Measurements from ENCODE around the gene PPOX. TPM values are rescaled to one million over a fixed set of nuclear protein-coding genes. Genes with fewer than 3 reads are reported as not detected.

The PPOX gene
- total RNA-seq, 2 donors from 2014 or later, result 46.4 to 47.2 TPM

DNA sequence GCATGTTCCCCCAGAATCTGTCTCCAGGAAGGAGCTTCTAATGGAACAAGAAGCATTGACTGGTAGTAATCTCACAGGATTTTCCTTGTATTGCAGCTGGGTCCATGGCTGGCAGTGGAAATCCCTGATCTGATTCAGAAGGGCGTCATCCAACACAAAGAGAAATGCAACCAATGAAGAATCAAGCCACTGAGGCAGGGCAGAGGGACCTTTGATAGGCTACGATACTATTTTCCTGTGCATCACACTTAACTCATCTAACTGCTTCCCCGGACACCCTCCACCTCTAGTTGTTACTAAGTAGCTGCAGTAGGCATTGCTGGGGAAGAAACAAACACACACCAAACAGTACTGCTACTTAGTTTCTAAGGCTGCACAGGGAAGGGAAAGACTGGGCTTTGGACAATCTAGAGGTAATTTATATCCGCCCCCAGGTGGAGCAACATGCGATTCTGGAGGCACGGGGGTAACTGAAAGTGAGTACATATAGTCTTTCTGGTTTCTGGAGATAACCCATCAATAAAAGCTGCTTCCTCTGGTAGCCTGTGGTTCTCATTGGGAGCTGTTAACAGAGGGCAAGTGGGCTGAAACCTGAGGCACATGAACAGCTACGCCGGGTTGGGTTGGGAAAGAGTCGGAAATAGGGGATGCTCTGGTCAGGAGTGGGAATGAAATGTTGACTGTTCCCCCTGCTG is 7.8 kb upstream of the PPOX start:
- Histone ChIP-seq H3K36me3 (ENCODE audit: control insufficient read depth, insufficient read depth, low read length) (peaks cover 43% of the 10 kb centered on the region), H3K9ac (ENCODE audit: extremely low read depth, low read length, poor library complexity, severe bottlenecking) (peak overlapping the region; percentile 68), H3K9me3 (ENCODE audit: control insufficient read depth, low read length) (no peaks in the 10 kb centered on the region), H3K4me1 (ENCODE audit: control insufficient read depth, insufficient read depth, low read length) (no peaks in the 10 kb centered on the region), H3K27ac (ENCODE audit: low read depth, low read length) (no peak overlapping the region), H3K4me3 (ENCODE audit: low read length) (peak overlapping the region; percentile 86), H3K27me3 (ENCODE audit: control insufficient read depth, insufficient read depth, low read length, poor library complexity, severe bottlenecking) (no peaks in the 10 kb centered on the region)
- TF ChIP-seq, protein P1, sequence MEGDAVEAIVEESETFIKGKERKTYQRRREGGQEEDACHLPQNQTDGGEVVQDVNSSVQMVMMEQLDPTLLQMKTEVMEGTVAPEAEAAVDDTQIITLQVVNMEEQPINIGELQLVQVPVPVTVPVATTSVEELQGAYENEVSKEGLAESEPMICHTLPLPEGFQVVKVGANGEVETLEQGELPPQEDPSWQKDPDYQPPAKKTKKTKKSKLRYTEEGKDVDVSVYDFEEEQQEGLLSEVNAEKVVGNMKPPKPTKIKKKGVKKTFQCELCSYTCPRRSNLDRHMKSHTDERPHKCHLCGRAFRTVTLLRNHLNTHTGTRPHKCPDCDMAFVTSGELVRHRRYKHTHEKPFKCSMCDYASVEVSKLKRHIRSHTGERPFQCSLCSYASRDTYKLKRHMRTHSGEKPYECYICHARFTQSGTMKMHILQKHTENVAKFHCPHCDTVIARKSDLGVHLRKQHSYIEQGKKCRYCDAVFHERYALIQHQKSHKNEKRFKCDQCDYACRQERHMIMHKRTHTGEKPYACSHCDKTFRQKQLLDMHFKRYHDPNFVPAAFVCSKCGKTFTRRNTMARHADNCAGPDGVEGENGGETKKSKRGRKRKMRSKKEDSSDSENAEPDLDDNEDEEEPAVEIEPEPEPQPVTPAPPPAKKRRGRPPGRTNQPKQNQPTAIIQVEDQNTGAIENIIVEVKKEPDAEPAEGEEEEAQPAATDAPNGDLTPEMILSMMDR (conservative IDR thresholded peaks at IDR 0.05), result no peak
- Mint-ChIP-seq H3K4me1 (peaks cover 25% of the 10 kb centered on the region), H3K4me3 (peak overlapping the region; percentile 77), H3K27me3 (ENCODE audit: insufficient read depth) (no peaks in the 10 kb centered on the region), H3K36me3 (ENCODE audit: low read depth) (peaks cover 27% of the 10 kb centered on the region), H3K27ac (peak overlapping the region; percentile 89), H3K9me3 (no peaks in the 10 kb centered on the region)
- no peak for DNase-seq
- WGBS, 2 experiments (ENCODE audit: insufficient coverage in 1 of 2, insufficient read length in 1 of 2), result 89 to 92% methylated on average over 5 to 9 of the region's 9 CpGs

DNA sequence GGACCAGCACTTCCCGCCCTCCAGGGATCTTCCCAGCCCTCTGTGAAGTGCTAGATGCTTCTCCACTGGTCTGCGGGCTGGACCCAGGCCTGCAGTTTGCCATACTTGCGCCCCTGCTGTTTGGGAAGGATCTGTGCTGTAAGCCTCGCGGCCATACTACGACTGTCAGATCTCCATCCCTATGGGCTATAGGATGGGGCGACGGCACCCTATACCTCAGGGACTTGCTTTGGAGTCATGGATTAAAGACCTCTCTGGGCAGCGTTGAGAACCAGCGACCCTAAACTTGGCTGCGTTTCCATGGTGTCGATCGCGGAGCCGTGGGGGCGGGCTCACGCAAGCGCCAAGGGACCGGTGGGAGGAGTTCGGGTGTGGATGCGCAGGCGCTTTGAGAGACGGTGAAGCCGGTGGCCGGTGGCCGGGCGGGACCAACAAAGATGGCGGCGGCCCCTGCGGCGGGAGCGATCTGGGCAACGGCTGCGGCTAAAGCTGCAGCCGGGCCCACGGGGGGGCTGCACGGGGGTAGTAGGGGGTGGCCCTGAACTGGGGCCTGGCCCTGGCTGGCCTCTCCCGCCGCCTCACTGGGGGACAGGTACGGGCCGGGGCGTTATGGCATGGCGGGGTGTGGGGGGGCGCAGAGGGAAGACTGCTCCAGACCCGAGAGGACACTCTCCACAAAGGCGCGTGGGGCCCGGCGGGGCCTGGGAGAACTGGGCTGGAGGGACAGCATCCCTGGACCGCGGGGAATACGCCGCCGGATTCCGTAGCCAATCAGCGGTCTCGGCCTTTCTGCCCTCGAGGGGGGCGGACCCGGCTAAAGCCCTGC is 6.9 kb upstream of the PPOX start, which contains the start of gene USP21:
TSS of gene USP21 (plus strand) at position 414 of the 826 bp plus-strand sequence. CDS start 1,141 bp downstream, outside the sequence.
- H3K36me3 Mint-ChIP-seq (ENCODE audit: low read depth), result peaks cover 31% of the 10 kb centered on the region
- Histone ChIP-seq H3K27me3 (ENCODE audit: control insufficient read depth, insufficient read depth, low read length, poor library complexity, severe bottlenecking) (no peaks in the 10 kb centered on the region), H3K4me3 (ENCODE audit: low read length) (peak within 1 kb of the TSS; percentile 86), H3K27ac (ENCODE audit: low read depth, low read length) (peak within 1 kb of the TSS; percentile 79), H3K9me3 (ENCODE audit: control insufficient read depth, low read length) (no peaks in the 10 kb centered on the region), H3K9ac (ENCODE audit: extremely low read depth, low read length, poor library complexity, severe bottlenecking) (peak within 1 kb of the TSS; percentile 68), H3K4me1 (ENCODE audit: control insufficient read depth, insufficient read depth, low read length) (no peaks in the 10 kb centered on the region), H3K36me3 (ENCODE audit: control insufficient read depth, insufficient read depth, low read length) (peaks cover 46% of the 10 kb centered on the region)
- peak within 1 kb of the TSS; percentile 89 for H3K27ac Mint-ChIP-seq
- H3K4me1 Mint-ChIP-seq, result peaks cover 25% of the 10 kb centered on the region
- TF ChIP-seq, protein P1 (conservative IDR thresholded peaks at IDR 0.05), result peak; percentile 56
- H3K9me3 Mint-ChIP-seq, result no peaks in the 10 kb centered on the region
- 3 to 7% methylated on average over 25 to 60 of the region's 60 CpGs for WGBS, 2 experiments (ENCODE audit: insufficient coverage in 1 of 2, insufficient read length in 1 of 2)
- no peaks in the 10 kb centered on the region for H3K27me3 Mint-ChIP-seq (ENCODE audit: insufficient read depth)
- peak; percentile 97 for DNase-seq
- H3K4me3 Mint-ChIP-seq, result peak within 1 kb of the TSS; percentile 77

DNA sequence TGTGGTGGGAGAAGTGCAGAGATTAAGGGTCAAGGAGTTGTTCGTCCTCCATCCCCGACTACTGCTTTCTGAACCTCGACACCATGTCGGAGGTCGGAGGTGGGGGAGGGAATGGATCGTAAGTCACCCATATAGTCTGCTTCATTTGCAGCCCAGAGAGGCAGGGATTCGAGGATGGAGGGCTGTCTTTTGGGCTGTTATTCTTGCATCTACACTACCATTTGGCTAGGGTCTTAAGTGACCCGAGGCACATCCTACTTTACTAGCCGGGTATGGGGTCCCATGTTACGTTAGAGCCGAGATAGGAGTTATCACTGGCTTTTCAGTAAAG is 6.3 kb upstream of the PPOX start:
- TF ChIP-seq, protein P1 (conservative IDR thresholded peaks at IDR 0.05), result no peak
- Mint-ChIP-seq H3K36me3 (ENCODE audit: low read depth) (peaks cover 35% of the 10 kb centered on the region), H3K4me3 (peak overlapping the region; percentile 77), H3K27ac (peak overlapping the region; percentile 89), H3K27me3 (ENCODE audit: insufficient read depth) (no peaks in the 10 kb centered on the region), H3K4me1 (peaks cover 23% of the 10 kb centered on the region), H3K9me3 (no peaks in the 10 kb centered on the region)
- no peaks in the 10 kb centered on the region for H3K9me3 ChIP-seq (ENCODE audit: control insufficient read depth, low read length)
- DNase-seq, result no peak
- no peak overlapping the region for H3K27ac ChIP-seq (ENCODE audit: low read depth, low read length)
- 20 to 59% methylated on average over 3 to 11 of the region's 11 CpGs for WGBS, 2 experiments (ENCODE audit: insufficient coverage in 1 of 2, insufficient read length in 1 of 2)
- no peaks in the 10 kb centered on the region for H3K27me3 ChIP-seq (ENCODE audit: control insufficient read depth, insufficient read depth, low read length, poor library complexity, severe bottlenecking)
- H3K4me1 ChIP-seq (ENCODE audit: control insufficient read depth, insufficient read depth, low read length), result peaks cover under 1% of the 10 kb centered on the region
- H3K4me3 ChIP-seq (ENCODE audit: low read length), result peak overlapping the region; percentile 86
- H3K9ac ChIP-seq (ENCODE audit: extremely low read depth, low read length, poor library complexity, severe bottlenecking), result peak overlapping the region; percentile 68
- peaks cover 52% of the 10 kb centered on the region for H3K36me3 ChIP-seq (ENCODE audit: control insufficient read depth, insufficient read depth, low read length)

Data from endodermal cell (in vitro differentiated cells).